GM18526 (cell line): ENCODE measurements around the gene ZNF71.

ENCODE experiments used
- POLR2A ChIP-seq: IDR thresholded peaks from 3 replicates; pipeline ENCODE4 v1.6.1; 2011; ENCODE audit not compliant: insufficient read length; ENCODE audit errors: extremely low read depth

The ZNF71 gene

GRCh38 chr19:56663931-56664500 is 68.9 kb downstream of the ZNF71 start:
- no peak for TF ChIP-seq POLR2A

GRCh38 chr19:56664511-56664910 is 69.4 kb downstream of the ZNF71 start:
- TF ChIP-seq POLR2A, result no peak

GRCh38 chr19:56667311-56667870 is 72.3 kb downstream of the ZNF71 start:
- no peak for TF ChIP-seq POLR2A

- TF ChIP-seq POLR2A, result no peak
Observed at GRCh38 chr19:56668676-56669075, 73.6 kb downstream of the ZNF71 start.

- no peak for TF ChIP-seq POLR2A
Observed at GRCh38 chr19:56670401-56670960, 75.4 kb downstream of the ZNF71 start.

- no peak for TF ChIP-seq POLR2A
Observed at GRCh38 chr19:56670961-56671612, 76.0 kb downstream of the ZNF71 start.

GRCh38 chr19:56671613-56671994 is 76.5 kb downstream of the ZNF71 start, which contains the start of gene ZNF835:
Gene ZNF835, minus strand, starts transcription at chr19:56671757. Its CDS starts 6,559 bp downstream, at chr19:56665198.
- TF ChIP-seq POLR2A, result no peak
